GM20000 (cell line): Measurements from ENCODE around the gene ALB.
"Not testable (repeated sequence)": the region's sequence is repeated elsewhere in the genome, so short reads cannot be mapped to it uniquely, and the experiment has no call there.

ENCODE experiments used
- DNase-seq: peaks from one replicate; pipeline ENCODE4 v3.0.0; 2012; ENCODE audit warnings: low spot score
- TF ChIP-seq, protein P1 (sequence below): IDR thresholded peaks from 2 replicates; pipeline ENCODE4 v1.5.1; 2012; ENCODE audit warnings: mild to moderate bottlenecking, control low read depth; ENCODE audit errors: extremely low read depth, missing control alignments

ALB gene

DNA sequence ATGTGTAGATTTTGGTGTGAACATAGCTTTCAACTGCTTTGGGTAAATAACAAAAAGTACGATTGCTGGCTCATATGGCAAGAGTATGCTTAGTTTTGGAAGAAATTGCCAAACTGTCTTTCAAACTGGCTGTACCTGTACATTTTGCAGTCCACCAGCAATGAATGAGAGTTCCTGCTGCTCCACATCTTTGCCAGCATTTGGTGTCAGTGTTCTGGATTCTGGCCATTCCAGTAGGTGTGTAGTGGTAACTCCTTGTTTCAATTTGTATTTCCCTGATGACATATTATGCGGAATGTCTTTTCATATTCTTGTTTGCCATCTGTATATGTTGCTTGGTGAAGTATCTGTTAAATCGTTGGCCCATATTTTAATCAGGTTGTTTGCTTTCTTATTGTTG lies 20.6 kb upstream of the ALB start:
- TF ChIP-seq, protein P1, sequence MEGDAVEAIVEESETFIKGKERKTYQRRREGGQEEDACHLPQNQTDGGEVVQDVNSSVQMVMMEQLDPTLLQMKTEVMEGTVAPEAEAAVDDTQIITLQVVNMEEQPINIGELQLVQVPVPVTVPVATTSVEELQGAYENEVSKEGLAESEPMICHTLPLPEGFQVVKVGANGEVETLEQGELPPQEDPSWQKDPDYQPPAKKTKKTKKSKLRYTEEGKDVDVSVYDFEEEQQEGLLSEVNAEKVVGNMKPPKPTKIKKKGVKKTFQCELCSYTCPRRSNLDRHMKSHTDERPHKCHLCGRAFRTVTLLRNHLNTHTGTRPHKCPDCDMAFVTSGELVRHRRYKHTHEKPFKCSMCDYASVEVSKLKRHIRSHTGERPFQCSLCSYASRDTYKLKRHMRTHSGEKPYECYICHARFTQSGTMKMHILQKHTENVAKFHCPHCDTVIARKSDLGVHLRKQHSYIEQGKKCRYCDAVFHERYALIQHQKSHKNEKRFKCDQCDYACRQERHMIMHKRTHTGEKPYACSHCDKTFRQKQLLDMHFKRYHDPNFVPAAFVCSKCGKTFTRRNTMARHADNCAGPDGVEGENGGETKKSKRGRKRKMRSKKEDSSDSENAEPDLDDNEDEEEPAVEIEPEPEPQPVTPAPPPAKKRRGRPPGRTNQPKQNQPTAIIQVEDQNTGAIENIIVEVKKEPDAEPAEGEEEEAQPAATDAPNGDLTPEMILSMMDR, result no peak
- no peak for DNase-seq

GRCh38 chr4:73387552-73387951 lies 16.5 kb upstream of the ALB start:
- DNase-seq, result no peak
- TF ChIP-seq, protein P1, result no peak

- TF ChIP-seq, protein P1, result no peak
- no peak for DNase-seq
These were observed 15.2 kb upstream of the ALB start for GRCh38 chr4:73388887-73389286.

DNA sequence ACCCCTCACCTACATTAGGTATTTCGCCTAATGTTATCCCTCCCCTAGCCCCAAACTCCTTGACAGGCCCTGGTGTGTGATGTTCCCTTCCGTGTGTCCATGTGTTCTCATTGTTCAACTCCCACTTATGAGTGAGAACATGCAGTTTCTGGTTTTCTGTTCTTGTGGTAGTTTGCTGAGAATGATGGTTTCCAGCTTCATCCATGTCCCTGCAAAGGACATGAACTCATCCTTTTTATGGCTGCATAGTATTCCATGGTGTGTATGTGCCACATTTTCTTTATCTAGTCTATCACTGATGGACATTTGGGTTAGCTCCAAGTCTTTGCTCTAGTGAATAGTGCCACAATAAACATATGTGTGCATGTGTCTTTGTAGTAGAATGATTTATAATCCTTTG lies 14.4 kb upstream of the ALB start:
- not testable (repeated sequence) for DNase-seq

- DNase-seq, result no peak
- TF ChIP-seq, protein P1, result no peak
These were observed 12.3 kb upstream of the ALB start for GRCh38 chr4:73391774-73392173.

DNA sequence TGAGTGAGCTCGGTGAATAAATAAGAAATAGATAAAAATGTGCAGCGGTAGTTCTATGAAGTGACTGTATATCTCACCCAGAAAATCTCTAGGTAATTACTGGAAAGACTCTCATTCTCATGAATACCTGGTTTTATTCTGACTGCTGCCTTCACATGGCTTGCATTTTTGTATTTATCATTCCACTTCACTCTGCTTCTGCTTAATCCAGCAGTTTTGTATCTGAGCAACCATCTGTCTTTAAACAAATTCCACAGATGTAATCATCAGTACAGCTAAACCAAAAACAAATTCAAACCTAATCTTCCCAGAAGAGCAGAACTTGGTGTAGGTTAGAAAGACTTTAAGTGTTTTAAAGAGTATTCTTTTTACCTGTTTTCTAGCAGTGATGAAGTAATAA lies 11.2 kb upstream of the ALB start:
- DNase-seq, result no peak
- TF ChIP-seq, protein P1, result no peak

GRCh38 chr4:73396304-73396703 lies 7.8 kb upstream of the ALB start:
- no peak for DNase-seq
- TF ChIP-seq, protein P1, result no peak

- no peak for DNase-seq
- TF ChIP-seq, protein P1, result no peak
These were observed 6.8 kb upstream of the ALB start for GRCh38 chr4:73396993-73397972.
